CD14-positive monocyte (primary cell): ENCODE measurements around the gene PRDM10. TPM values are rescaled to one million over a fixed set of nuclear protein-coding genes. Genes with fewer than 3 reads are reported as not detected.

Experiments used
- DNase-seq, 3 donors: peaks; one replicate each; pipeline ENCODE4 v3.0.0-alpha.2; 2011 to 2022
- H2AFZ ChIP-seq: 2 replicates; pipeline ENCODE4 v1.6.0; 2012; ENCODE audit warnings: mild to moderate bottlenecking, low read depth, low read length, inconsistent platforms; ENCODE audit not compliant: insufficient read depth, poor library complexity, severe bottlenecking
- H3K27ac ChIP-seq, 2 donors: 1 replicate in 1 of 2; 2 replicates in 1 of 2; pipeline ENCODE4 v1.5.1; 2012 to 2013; ENCODE audit warnings: low read length in 2 of 2, control low read depth in 1 of 2, inconsistent platforms in 1 of 2, low read depth in 1 of 2, mild to moderate bottlenecking in 1 of 2
- H3K27me3 ChIP-seq, 2 donors: one replicate each; pipeline versions ENCODE4 v1.6.0 to v1.6.1; 2011 to 2013; ENCODE audit warnings: low read length in 2 of 2; ENCODE audit not compliant: control insufficient read depth in 2 of 2, insufficient read depth in 2 of 2
- H3K36me3 ChIP-seq, 2 donors: replicated peaks in 1 of 2; 1 replicate in 1 of 2; 2 replicates in 1 of 2; pipeline versions ENCODE4 v1.5.1 to v1.6.1; 2012 to 2013; ENCODE audit warnings: low read length in 2 of 2, control low read depth in 1 of 2, inconsistent platforms in 1 of 2, mild to moderate bottlenecking in 1 of 2; ENCODE audit not compliant: insufficient read depth in 2 of 2, control insufficient read depth in 1 of 2
- H3K4me1 ChIP-seq, 2 donors: 1 replicate in 1 of 2; 2 replicates in 1 of 2; pipeline versions ENCODE4 v1.5.1 to v1.6.1; 2012 to 2013; ENCODE audit warnings: low read length in 2 of 2, control low read depth in 1 of 2, inconsistent platforms in 1 of 2, mild to moderate bottlenecking in 1 of 2, moderate library complexity in 1 of 2; ENCODE audit not compliant: insufficient read depth in 2 of 2, control insufficient read depth in 1 of 2
- H3K4me2 ChIP-seq: replicated peaks from 2 replicates; pipeline ENCODE3; 2012; ENCODE audit warnings: low read length, moderate library complexity, mild to moderate bottlenecking; ENCODE audit not compliant: poor library complexity, severe bottlenecking; ENCODE audit errors: extremely low read depth
- H3K4me3 ChIP-seq, 3 experiments: fragments of 200-600 bp in 1 of 3; sonication (generic) in 1 of 3; replicated peaks in 1 of 3; 1 replicate in 2 of 3; 2 replicates in 1 of 3; pipeline ENCODE4 v1.5.1; 2011 to 2013; ENCODE audit warnings: low read length in 3 of 3, mild to moderate bottlenecking in 3 of 3, control low read depth in 2 of 3, low read depth in 2 of 3, inconsistent platforms in 1 of 3, moderate library complexity in 1 of 3
- H3K79me2 ChIP-seq: 2 replicates; pipeline ENCODE4 v1.6.0; 2012; ENCODE audit warnings: mild to moderate bottlenecking, control low read depth, inconsistent platforms, low read length, moderate library complexity; ENCODE audit not compliant: insufficient read depth
- H3K9ac ChIP-seq: 2 replicates; pipeline ENCODE4 v1.6.0; 2017; ENCODE audit warnings: low read length, mild to moderate bottlenecking; ENCODE audit not compliant: insufficient read depth, poor library complexity, severe bottlenecking
- H3K9me3 ChIP-seq, 2 donors: replicated peaks in 1 of 2; 1 replicate in 1 of 2; 2 replicates in 1 of 2; pipeline versions ENCODE4 v1.5.1 to v1.6.1; 2012 to 2013; ENCODE audit warnings: low read length in 2 of 2, control low read depth in 1 of 2; ENCODE audit not compliant: control insufficient read depth in 1 of 2, insufficient read depth in 1 of 2
- H4K20me1 ChIP-seq: 2 replicates; pipeline ENCODE4 v1.6.0; 2012; ENCODE audit warnings: mild to moderate bottlenecking, low read length, control low read depth, moderate library complexity; ENCODE audit not compliant: insufficient read depth
- H3K27ac Mint-ChIP-seq, 7 donors: one replicate each; pipeline ENCODE4 v1.8.0; 2020; ENCODE audit warnings: mild to moderate bottlenecking in 7 of 7, mixed read lengths in 7 of 7, moderate library complexity in 6 of 7, inconsistent platforms in 2 of 7
- H3K27me3 Mint-ChIP-seq, 3 donors: one replicate each; pipeline ENCODE4 v1.8.0; 2021 to 2022; ENCODE audit warnings: low read depth in 3 of 3, mild to moderate bottlenecking in 3 of 3, mixed read lengths in 3 of 3, moderate library complexity in 3 of 3, inconsistent platforms in 1 of 3
- H3K36me3 Mint-ChIP-seq, 2 donors: one replicate each; pipeline ENCODE4 v1.8.0; 2020; ENCODE audit warnings: mixed read lengths in 2 of 2, inconsistent platforms in 1 of 2, mild to moderate bottlenecking in 1 of 2
- H3K4me1 Mint-ChIP-seq: one replicate; pipeline ENCODE4 v1.8.0; 2020; ENCODE audit warnings: mild to moderate bottlenecking, mixed read lengths
- H3K4me3 Mint-ChIP-seq, 2 donors: one replicate each; pipeline ENCODE4 v1.8.0; 2020; ENCODE audit warnings: mild to moderate bottlenecking in 2 of 2, mixed read lengths in 2 of 2, moderate library complexity in 1 of 2
- H3K9me3 Mint-ChIP-seq, 7 donors: one replicate each; pipeline ENCODE4 v1.8.0; 2020 to 2022; ENCODE audit warnings: mixed read lengths in 7 of 7, mild to moderate bottlenecking in 6 of 7, moderate library complexity in 6 of 7, inconsistent platforms in 2 of 7
- WGBS: methylation state at CpG from one replicate; pipeline ENCODE4 v1.1.5; 2013; ENCODE audit warnings: missing lambda C conversion rate; ENCODE audit not compliant: insufficient coverage; 5-methylcytosine and 5-hydroxymethylcytosine counted together
- intact Hi-C, 2 donors: fragments of 100-400 bp; cut with micrococcal nuclease; formaldehyde crosslinking; loops; one replicate each; pipeline versions ENCODE4 v1.15.0 to v1.15.1; 2023
- polyA plus RNA-seq, 3 donors: library from polyadenylated mRNA; depleted of rRNA in 1 of 3; unstranded in 2 of 3; stranded (reverse) in 1 of 3; fragments of 300-500 nt in 2 of 3; fragments of >200 nt in 1 of 3; fragmentation: Illumina TruSeq in 2 of 3; gene quantifications; 1 replicate in 2 of 3; 2 replicates in 1 of 3; pipeline ENCODE4 v1.2.3, GENCODE V29; 2012 to 2021
- TF ChIP-seq, protein P1 (sequence below): fragments of 200-600 bp; IDR thresholded peaks from one replicate; pipeline ENCODE4 v1.8.0; 2022; ENCODE audit warnings: antibody characterized with exemption, mild to moderate bottlenecking

Gene PRDM10
- polyA plus RNA-seq, 3 donors = 0.64 to 5.6 (median 1.1) TPM

DNA sequence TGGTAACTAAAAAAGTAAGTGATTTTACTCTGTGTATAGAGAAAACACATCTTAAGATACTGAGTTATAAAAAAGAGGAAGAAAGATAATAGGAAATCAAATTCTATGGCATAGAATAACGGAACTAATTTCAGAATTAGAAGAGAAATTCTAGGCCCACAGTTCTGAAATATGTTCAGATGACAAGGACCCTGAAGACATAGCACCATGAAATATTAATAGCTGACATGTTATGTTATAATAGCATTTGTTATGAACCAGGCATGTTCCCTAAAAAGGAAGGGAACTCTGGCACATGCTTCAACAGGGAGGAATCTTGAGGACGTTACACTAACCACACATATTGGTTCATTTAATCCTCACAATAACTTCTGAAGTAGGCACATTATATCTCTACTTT lies 32.7 kb downstream of the PRDM10 start:
- intact Hi-C loops = loop anchor here in 1 of 2 donors (5.0 kb wide), 1 partner anchor 38 kb away; no protein-coding TSS in a partner anchor
- Histone ChIP-seq H3K36me3 (no peaks in the 10 kb centered on the region), H3K79me2 (peaks cover 74% of the 10 kb centered on the region), H3K4me1 (peaks cover 55 to 69% of the 10 kb centered on the region in 2 donors), H2AFZ (no peak overlapping the region), H3K9ac (no peak overlapping the region), H3K4me2 (peak overlapping the region; percentile 2), H3K9me3 (no peaks in the 10 kb centered on the region), H3K27me3 (no peaks in the 10 kb centered on the region), H4K20me1 (no peaks in the 10 kb centered on the region), H3K27ac (peak overlapping the region in 1 of 2 donors; percentile 66), H3K4me3 (no peak overlapping the region)
- Mint-ChIP-seq H3K9me3 (peaks cover 0 to 1% (median 0%) of the 10 kb centered on the region in 7 donors), H3K36me3 (peaks cover 11 to 13% of the 10 kb centered on the region in 2 donors), H3K27me3 (no peaks in the 10 kb centered on the region), H3K27ac (peak overlapping the region; percentile 30 to 82 (median 79)), H3K4me3 (no peak overlapping the region), H3K4me1 (peaks cover 75% of the 10 kb centered on the region)
- WGBS = no CpG with 5 or more reads among the region's 2 CpGs
- DNase-seq = peak in 1 of 3 donors; percentile 47
- TF ChIP-seq, protein P1, sequence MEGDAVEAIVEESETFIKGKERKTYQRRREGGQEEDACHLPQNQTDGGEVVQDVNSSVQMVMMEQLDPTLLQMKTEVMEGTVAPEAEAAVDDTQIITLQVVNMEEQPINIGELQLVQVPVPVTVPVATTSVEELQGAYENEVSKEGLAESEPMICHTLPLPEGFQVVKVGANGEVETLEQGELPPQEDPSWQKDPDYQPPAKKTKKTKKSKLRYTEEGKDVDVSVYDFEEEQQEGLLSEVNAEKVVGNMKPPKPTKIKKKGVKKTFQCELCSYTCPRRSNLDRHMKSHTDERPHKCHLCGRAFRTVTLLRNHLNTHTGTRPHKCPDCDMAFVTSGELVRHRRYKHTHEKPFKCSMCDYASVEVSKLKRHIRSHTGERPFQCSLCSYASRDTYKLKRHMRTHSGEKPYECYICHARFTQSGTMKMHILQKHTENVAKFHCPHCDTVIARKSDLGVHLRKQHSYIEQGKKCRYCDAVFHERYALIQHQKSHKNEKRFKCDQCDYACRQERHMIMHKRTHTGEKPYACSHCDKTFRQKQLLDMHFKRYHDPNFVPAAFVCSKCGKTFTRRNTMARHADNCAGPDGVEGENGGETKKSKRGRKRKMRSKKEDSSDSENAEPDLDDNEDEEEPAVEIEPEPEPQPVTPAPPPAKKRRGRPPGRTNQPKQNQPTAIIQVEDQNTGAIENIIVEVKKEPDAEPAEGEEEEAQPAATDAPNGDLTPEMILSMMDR = no peak

- Mint-ChIP-seq H3K27ac (peak overlapping the region; percentile 70 to 93 (median 80)), H3K27me3 (no peaks in the 10 kb centered on the region), H3K9me3 (no peaks in the 10 kb centered on the region), H3K36me3 (peaks cover 8 to 12% of the 10 kb centered on the region in 2 donors), H3K4me3 (peak overlapping the region; percentile 57 to 62), H3K4me1 (peaks cover 70% of the 10 kb centered on the region)
- Histone ChIP-seq H3K4me2 (peak overlapping the region; percentile 48), H4K20me1 (no peaks in the 10 kb centered on the region), H3K27me3 (no peaks in the 10 kb centered on the region), H3K9ac (peak overlapping the region; percentile 30), H3K27ac (peak overlapping the region; percentile 32 to 66), H2AFZ (peak overlapping the region; percentile 18), H3K4me1 (peaks cover 50 to 65% of the 10 kb centered on the region in 2 donors), H3K4me3 (peak overlapping the region in 1 of 3 experiments; percentile 53), H3K36me3 (no peaks in the 10 kb centered on the region), H3K9me3 (no peaks in the 10 kb centered on the region), H3K79me2 (peaks cover 70% of the 10 kb centered on the region)
- 29% methylated on average over 4 of the region's 9 CpGs for WGBS
- DNase-seq = peak; percentile 23 to 46 (median 43)
- TF ChIP-seq, protein P1 = no peak
- intact Hi-C loops = loop anchor here in 1 of 2 donors (5.0 kb wide), 1 partner anchor 37 kb away; no protein-coding TSS in a partner anchor
These were observed 33.8 kb downstream of the PRDM10 start for GRCh38 chr11:129968591-129969419.
